GM23338 (cell line): Measurements from ENCODE around the gene STX16. TPM values are rescaled to one million over a fixed set of nuclear protein-coding genes. Genes with fewer than 3 reads are reported as not detected.

Experiments used
- ATAC-seq: fragments of 200-7000 bp; cut with Tn5 transposase; 3 replicates; pipeline ENCODE4 v1.9.1; 2020
- DNase-seq: peaks from one replicate; pipeline ENCODE4 v3.0.0-alpha.2; 2015; ENCODE audit warnings: low spot score
- H2AFZ ChIP-seq: fragments of 200-600 bp; sonication (generic); 2 replicates; pipeline ENCODE4 v1.8.0; 2016; ENCODE audit warnings: antibody characterized with exemption, mild to moderate bottlenecking, moderate library complexity
- H3F3A ChIP-seq: fragments of 200-600 bp; sonication (generic); replicated peaks from 2 replicates; pipeline ENCODE4 v1.8.0; 2017; ENCODE audit warnings: antibody characterized with exemption, mixed run types, low read depth
- H3K27ac ChIP-seq: fragments of 200-600 bp; sonication (generic); 2 replicates; pipeline ENCODE4 v1.6.1; 2016; ENCODE audit warnings: low read depth
- H3K27me3 ChIP-seq: fragments of 200-600 bp; sonication (generic); 2 replicates; pipeline ENCODE4 v1.8.0; 2016; ENCODE audit warnings: mild to moderate bottlenecking, mixed run types, moderate library complexity; ENCODE audit not compliant: insufficient read depth
- H3K36me3 ChIP-seq: fragments of 200-600 bp; sonication (generic); 2 replicates; pipeline ENCODE4 v1.8.0; 2016; ENCODE audit warnings: mild to moderate bottlenecking; ENCODE audit not compliant: insufficient read depth
- H3K4me1 ChIP-seq: fragments of 200-600 bp; sonication (generic); 2 replicates; pipeline ENCODE4 v1.8.0; 2016; ENCODE audit warnings: mild to moderate bottlenecking, moderate library complexity; ENCODE audit not compliant: insufficient read depth
- H3K4me2 ChIP-seq: fragments of 200-600 bp; sonication (generic); 2 replicates; pipeline ENCODE4 v1.7.1; 2017; ENCODE audit warnings: mixed run types
- H3K4me3 ChIP-seq: fragments of 200-600 bp; sonication (generic); 2 replicates; pipeline ENCODE4 v1.6.1; 2016; ENCODE audit warnings: mixed run types
- H3K79me2 ChIP-seq: fragments of 200-600 bp; sonication (generic); replicated peaks from 2 replicates; pipeline ENCODE4 v1.8.0; 2017; ENCODE audit warnings: mild to moderate bottlenecking; ENCODE audit not compliant: insufficient read depth
- H3K9me2 ChIP-seq: fragments of 200-600 bp; sonication (generic); 2 replicates; pipeline ENCODE4 v1.8.0; 2017; ENCODE audit not compliant: insufficient read depth
- H4K20me1 ChIP-seq: fragments of 200-600 bp; sonication (generic); replicated peaks from 2 replicates; pipeline ENCODE4 v1.8.0; 2017; ENCODE audit warnings: mild to moderate bottlenecking; ENCODE audit not compliant: insufficient read depth
- H3K27ac Mint-ChIP-seq: 2 replicates; pipeline ENCODE4 v1.8.0; 2020; ENCODE audit warnings: inconsistent platforms, mild to moderate bottlenecking, moderate library complexity, mixed read lengths
- H3K27me3 Mint-ChIP-seq: 3 replicates; pipeline ENCODE4 v1.8.0; 2022; ENCODE audit warnings: low read depth, mild to moderate bottlenecking, moderate library complexity, mixed read lengths, inconsistent platforms; ENCODE audit not compliant: insufficient read depth, poor library complexity
- H3K36me3 Mint-ChIP-seq: 3 replicates; pipeline ENCODE4 v1.8.0; 2021; ENCODE audit warnings: low read depth, mild to moderate bottlenecking, inconsistent platforms, moderate library complexity, mixed read lengths
- H3K4me1 Mint-ChIP-seq: 3 replicates; pipeline ENCODE4 v1.8.0; 2020; ENCODE audit warnings: mild to moderate bottlenecking, inconsistent platforms, mixed read lengths
- H3K4me3 Mint-ChIP-seq: 3 replicates; pipeline ENCODE4 v1.8.0; 2021; ENCODE audit warnings: moderate library complexity, mild to moderate bottlenecking, inconsistent platforms, mixed read lengths
- H3K9me3 Mint-ChIP-seq: 3 replicates; pipeline ENCODE4 v1.8.0; 2020; ENCODE audit warnings: moderate library complexity, mild to moderate bottlenecking, inconsistent platforms, mixed read lengths
- CREB1 ChIP-seq: fragments of 250-450 bp; sonication (Bioruptor Pico); IDR thresholded peaks from 2 replicates; pipeline ENCODE4 v1.5.0; 2020; ENCODE audit warnings: low read depth, mild to moderate bottlenecking, moderate library complexity
- EZH2phosphoT487 ChIP-seq: fragments of 200-600 bp; sonication (generic); IDR thresholded peaks from one replicate; pipeline ENCODE4 v1.8.1; 2018; ENCODE audit warnings: antibody characterized with exemption; ENCODE audit not compliant: unreplicated experiment
- JUNB ChIP-seq: IDR thresholded peaks from one replicate; pipeline ENCODE4 v1.6.1; 2016; ENCODE audit warnings: antibody characterized with exemption; ENCODE audit not compliant: unreplicated experiment
- NANOG ChIP-seq: IDR thresholded peaks from 2 replicates; pipeline ENCODE4 v1.6.1; 2016; ENCODE audit warnings: antibody characterized with exemption, borderline replicate concordance
- POLR2AphosphoS5 ChIP-seq: IDR thresholded peaks from 2 replicates; pipeline ENCODE4 v1.6.1; 2016; ENCODE audit warnings: antibody characterized with exemption, low read depth
- STAT1 ChIP-seq: IDR thresholded peaks from one replicate; pipeline ENCODE4 v1.6.1; 2016; ENCODE audit warnings: antibody characterized with exemption; ENCODE audit not compliant: unreplicated experiment
- ZNF114 ChIP-seq: fragments of 250-450 bp; sonication (Bioruptor Pico); IDR thresholded peaks from 2 replicates; pipeline ENCODE4 v1.5.0; 2020; ENCODE audit warnings: mild to moderate bottlenecking, moderate library complexity
- ZNF331 ChIP-seq: fragments of 250-450 bp; sonication (Bioruptor Pico); IDR thresholded peaks from 2 replicates; pipeline ENCODE4 v1.5.0; 2020; ENCODE audit warnings: low read depth, mild to moderate bottlenecking, moderate library complexity
- polyA plus RNA-seq: library from polyadenylated mRNA; unstranded; fragments of >200 nt; fragmentation: Nextera tagmentation; extraction: Ambion mirVana; gene quantifications from 2 replicates; pipeline ENCODE4 v1.2.1, GENCODE V29; 2016
- total RNA-seq: library from RNA; depleted of rRNA; stranded (reverse); fragments of >200 nt; shearing (Covaris generic); gene quantifications from 2 replicates; pipeline ENCODE4 v1.2.3, GENCODE V29; 2014
- TF ChIP-seq, protein P1 (sequence below): fragments of 250-450 bp; sonication (Bioruptor Pico); IDR thresholded peaks from 2 replicates; pipeline ENCODE4 v1.5.0; 2020; ENCODE audit warnings: mild to moderate bottlenecking, moderate library complexity
- TF ChIP-seq, protein P2 (sequence below), 2 experiments: fragments of 200-600 bp in 1 of 2; sonication (generic) in 1 of 2; conservative IDR thresholded peaks; 2 replicates each; pipeline versions ENCODE4 v1.5.1 to v1.6.1; 2016 to 2017; ENCODE audit warnings: antibody characterized with exemption in 2 of 2, low read depth in 2 of 2, mild to moderate bottlenecking in 2 of 2, moderate library complexity in 1 of 2
- TF ChIP-seq, protein P3 (sequence below): IDR thresholded peaks from 2 replicates; pipeline ENCODE4 v1.6.1; 2016; ENCODE audit warnings: antibody characterized with exemption
- TF ChIP-seq, protein P4 (sequence below): IDR thresholded peaks from one replicate; pipeline ENCODE4 v1.6.1; 2018; ENCODE audit warnings: antibody characterized with exemption; ENCODE audit not compliant: unreplicated experiment

Gene STX16
- total and polyA plus RNA-seq, 2 experiments from 2014 or later = 31.2 to 70.5 TPM

DNA sequence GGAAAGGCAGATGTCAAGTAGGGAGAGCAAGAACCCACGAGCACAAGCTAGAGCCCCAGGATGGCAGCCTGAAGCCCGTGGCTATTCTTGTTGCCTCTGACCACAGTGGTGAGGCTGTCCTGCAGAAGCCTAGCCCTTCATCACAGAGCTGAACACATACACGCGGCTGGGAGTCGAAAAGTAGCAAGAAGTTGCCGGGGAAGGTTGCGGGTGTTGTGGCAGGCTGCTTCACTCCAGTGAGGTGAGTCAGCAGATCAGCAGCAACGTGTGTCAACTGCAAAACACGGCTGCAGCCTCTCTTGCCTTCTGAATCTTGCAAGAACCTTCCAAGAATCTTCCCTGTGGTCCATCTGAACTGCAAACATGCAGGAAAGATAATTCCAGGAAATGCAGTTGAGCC lies 10.6 kb upstream of the STX16 start (continued):
- TF ChIP-seq, protein P1, sequence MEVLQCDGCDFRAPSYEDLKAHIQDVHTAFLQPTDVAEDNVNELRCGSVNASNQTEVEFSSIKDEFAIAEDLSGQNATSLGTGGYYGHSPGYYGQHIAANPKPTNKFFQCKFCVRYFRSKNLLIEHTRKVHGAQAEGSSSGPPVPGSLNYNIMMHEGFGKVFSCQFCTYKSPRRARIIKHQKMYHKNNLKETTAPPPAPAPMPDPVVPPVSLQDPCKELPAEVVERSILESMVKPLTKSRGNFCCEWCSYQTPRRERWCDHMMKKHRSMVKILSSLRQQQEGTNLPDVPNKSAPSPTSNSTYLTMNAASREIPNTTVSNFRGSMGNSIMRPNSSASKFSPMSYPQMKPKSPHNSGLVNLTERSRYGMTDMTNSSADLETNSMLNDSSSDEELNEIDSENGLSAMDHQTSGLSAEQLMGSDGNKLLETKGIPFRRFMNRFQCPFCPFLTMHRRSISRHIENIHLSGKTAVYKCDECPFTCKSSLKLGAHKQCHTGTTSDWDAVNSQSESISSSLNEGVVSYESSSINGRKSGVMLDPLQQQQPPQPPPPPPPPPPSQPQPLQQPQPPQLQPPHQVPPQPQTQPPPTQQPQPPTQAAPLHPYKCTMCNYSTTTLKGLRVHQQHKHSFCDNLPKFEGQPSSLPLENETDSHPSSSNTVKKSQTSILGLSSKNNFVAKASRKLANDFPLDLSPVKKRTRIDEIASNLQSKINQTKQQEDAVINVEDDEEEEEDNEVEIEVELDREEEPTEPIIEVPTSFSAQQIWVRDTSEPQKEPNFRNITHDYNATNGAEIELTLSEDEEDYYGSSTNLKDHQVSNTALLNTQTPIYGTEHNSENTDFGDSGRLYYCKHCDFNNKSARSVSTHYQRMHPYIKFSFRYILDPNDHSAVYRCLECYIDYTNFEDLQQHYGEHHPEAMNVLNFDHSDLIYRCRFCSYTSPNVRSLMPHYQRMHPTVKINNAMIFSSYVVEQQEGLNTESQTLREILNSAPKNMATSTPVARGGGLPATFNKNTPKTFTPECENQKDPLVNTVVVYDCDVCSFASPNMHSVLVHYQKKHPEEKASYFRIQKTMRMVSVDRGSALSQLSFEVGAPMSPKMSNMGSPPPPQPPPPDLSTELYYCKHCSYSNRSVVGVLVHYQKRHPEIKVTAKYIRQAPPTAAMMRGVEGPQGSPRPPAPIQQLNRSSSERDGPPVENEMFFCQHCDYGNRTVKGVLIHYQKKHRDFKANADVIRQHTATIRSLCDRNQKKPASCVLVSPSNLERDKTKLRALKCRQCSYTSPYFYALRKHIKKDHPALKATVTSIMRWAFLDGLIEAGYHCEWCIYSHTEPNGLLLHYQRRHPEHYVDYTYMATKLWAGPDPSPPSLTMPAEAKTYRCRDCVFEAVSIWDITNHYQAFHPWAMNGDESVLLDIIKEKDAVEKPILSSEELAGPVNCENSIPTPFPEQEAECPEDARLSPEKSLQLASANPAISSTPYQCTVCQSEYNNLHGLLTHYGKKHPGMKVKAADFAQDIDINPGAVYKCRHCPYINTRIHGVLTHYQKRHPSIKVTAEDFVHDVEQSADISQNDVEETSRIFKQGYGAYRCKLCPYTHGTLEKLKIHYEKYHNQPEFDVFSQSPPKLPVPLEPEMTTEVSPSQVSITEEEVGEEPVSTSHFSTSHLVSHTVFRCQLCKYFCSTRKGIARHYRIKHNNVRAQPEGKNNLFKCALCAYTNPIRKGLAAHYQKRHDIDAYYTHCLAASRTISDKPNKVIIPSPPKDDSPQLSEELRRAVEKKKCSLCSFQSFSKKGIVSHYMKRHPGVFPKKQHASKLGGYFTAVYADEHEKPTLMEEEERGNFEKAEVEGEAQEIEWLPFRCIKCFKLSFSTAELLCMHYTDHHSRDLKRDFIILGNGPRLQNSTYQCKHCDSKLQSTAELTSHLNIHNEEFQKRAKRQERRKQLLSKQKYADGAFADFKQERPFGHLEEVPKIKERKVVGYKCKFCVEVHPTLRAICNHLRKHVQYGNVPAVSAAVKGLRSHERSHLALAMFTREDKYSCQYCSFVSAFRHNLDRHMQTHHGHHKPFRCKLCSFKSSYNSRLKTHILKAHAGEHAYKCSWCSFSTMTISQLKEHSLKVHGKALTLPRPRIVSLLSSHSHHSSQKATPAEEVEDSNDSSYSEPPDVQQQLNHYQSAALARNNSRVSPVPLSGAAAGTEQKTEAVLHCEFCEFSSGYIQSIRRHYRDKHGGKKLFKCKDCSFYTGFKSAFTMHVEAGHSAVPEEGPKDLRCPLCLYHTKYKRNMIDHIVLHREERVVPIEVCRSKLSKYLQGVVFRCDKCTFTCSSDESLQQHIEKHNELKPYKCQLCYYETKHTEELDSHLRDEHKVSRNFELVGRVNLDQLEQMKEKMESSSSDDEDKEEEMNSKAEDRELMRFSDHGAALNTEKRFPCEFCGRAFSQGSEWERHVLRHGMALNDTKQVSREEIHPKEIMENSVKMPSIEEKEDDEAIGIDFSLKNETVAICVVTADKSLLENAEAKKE (CRISPR knock-in tag) = no peak
- TF ChIP-seq CREB1 (CRISPR knock-in tag) = no peak

DNA sequence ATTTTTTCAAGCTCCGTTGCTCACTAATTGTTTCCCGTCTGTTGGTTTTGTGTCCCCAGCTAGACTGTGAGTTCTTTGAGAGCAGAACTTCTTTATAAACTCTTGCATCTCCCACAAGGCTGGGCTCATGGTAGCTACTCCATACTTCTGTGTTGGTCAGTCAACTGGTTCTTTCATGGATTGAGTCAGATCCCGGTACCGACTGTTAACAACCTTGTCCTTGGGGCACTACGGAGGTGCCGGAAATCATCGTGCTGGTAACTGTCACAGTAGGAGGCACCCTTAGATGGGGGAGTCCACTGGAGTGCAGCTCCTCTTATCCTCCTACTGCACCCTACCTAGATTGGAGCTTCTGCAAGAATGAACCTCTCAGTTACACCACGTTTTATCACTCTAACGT lies 8.6 kb upstream of the STX16 start:
- Histone ChIP-seq H2AFZ (no peak overlapping the region), H3K4me1 (no peaks in the 10 kb centered on the region), H3K4me3 (no peak overlapping the region), H3K4me2 (no peak overlapping the region), H3F3A (no peaks in the 10 kb centered on the region), H3K79me2 (no peaks in the 10 kb centered on the region), H3K36me3 (no peaks in the 10 kb centered on the region), H3K27ac (no peak overlapping the region), H3K9me2 (no peaks in the 10 kb centered on the region), H3K27me3 (no peaks in the 10 kb centered on the region), H4K20me1 (no peaks in the 10 kb centered on the region)
- H3K27ac Mint-ChIP-seq = no peak overlapping the region
- H3K9me3 Mint-ChIP-seq = peaks cover 2% of the 10 kb centered on the region; the same call in 1 of the 3 replicates
- H3K4me1 Mint-ChIP-seq = no peaks in the 10 kb centered on the region; the same call in 2 of the 3 replicates
- no peak overlapping the region for H3K4me3 Mint-ChIP-seq
- H3K27me3 Mint-ChIP-seq = peaks cover 6% of the 10 kb centered on the region
- H3K36me3 Mint-ChIP-seq = peaks cover 6% of the 10 kb centered on the region; the same call in 2 of the 3 replicates
- DNase-seq = no peak
- no peak for ATAC-seq
- TF ChIP-seq ZNF114 = no peak
- TF ChIP-seq, protein P2, sequence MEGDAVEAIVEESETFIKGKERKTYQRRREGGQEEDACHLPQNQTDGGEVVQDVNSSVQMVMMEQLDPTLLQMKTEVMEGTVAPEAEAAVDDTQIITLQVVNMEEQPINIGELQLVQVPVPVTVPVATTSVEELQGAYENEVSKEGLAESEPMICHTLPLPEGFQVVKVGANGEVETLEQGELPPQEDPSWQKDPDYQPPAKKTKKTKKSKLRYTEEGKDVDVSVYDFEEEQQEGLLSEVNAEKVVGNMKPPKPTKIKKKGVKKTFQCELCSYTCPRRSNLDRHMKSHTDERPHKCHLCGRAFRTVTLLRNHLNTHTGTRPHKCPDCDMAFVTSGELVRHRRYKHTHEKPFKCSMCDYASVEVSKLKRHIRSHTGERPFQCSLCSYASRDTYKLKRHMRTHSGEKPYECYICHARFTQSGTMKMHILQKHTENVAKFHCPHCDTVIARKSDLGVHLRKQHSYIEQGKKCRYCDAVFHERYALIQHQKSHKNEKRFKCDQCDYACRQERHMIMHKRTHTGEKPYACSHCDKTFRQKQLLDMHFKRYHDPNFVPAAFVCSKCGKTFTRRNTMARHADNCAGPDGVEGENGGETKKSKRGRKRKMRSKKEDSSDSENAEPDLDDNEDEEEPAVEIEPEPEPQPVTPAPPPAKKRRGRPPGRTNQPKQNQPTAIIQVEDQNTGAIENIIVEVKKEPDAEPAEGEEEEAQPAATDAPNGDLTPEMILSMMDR (conservative IDR thresholded peaks at IDR 0.05; ENCODE audit: low read depth in 2 of 2) = no peak
- no peak for TF ChIP-seq POLR2AphosphoS5
- TF ChIP-seq, protein P3, sequence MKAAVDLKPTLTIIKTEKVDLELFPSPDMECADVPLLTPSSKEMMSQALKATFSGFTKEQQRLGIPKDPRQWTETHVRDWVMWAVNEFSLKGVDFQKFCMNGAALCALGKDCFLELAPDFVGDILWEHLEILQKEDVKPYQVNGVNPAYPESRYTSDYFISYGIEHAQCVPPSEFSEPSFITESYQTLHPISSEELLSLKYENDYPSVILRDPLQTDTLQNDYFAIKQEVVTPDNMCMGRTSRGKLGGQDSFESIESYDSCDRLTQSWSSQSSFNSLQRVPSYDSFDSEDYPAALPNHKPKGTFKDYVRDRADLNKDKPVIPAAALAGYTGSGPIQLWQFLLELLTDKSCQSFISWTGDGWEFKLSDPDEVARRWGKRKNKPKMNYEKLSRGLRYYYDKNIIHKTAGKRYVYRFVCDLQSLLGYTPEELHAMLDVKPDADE = no peak
- no peak for TF ChIP-seq STAT1
- TF ChIP-seq JUNB = no peak
- no peak for TF ChIP-seq CREB1 (CRISPR knock-in tag)
- no peak for TF ChIP-seq EZH2phosphoT487
- TF ChIP-seq, protein P4, sequence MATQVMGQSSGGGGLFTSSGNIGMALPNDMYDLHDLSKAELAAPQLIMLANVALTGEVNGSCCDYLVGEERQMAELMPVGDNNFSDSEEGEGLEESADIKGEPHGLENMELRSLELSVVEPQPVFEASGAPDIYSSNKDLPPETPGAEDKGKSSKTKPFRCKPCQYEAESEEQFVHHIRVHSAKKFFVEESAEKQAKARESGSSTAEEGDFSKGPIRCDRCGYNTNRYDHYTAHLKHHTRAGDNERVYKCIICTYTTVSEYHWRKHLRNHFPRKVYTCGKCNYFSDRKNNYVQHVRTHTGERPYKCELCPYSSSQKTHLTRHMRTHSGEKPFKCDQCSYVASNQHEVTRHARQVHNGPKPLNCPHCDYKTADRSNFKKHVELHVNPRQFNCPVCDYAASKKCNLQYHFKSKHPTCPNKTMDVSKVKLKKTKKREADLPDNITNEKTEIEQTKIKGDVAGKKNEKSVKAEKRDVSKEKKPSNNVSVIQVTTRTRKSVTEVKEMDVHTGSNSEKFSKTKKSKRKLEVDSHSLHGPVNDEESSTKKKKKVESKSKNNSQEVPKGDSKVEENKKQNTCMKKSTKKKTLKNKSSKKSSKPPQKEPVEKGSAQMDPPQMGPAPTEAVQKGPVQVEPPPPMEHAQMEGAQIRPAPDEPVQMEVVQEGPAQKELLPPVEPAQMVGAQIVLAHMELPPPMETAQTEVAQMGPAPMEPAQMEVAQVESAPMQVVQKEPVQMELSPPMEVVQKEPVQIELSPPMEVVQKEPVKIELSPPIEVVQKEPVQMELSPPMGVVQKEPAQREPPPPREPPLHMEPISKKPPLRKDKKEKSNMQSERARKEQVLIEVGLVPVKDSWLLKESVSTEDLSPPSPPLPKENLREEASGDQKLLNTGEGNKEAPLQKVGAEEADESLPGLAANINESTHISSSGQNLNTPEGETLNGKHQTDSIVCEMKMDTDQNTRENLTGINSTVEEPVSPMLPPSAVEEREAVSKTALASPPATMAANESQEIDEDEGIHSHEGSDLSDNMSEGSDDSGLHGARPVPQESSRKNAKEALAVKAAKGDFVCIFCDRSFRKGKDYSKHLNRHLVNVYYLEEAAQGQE = no peak
- TF ChIP-seq NANOG = no peak
- no peak for TF ChIP-seq ZNF331 (CRISPR knock-in tag)
